SW 1271 (cell line): ENCODE measurements around the gene ACACA.

Experiments used
- DNase-seq, 2 experiments: peaks; one replicate each; lab custom pipeline; 2025; lab: John Stamatoyannopoulos, UW

Gene ACACA

GRCh38 chr17:37037590-37038155, 369.0 kb downstream of the ACACA start:
- DNase-seq, result no peak
